CD4-positive, alpha-beta T cell treated with Interleukin-10 for 1 hour (primary cell): ENCODE measurements around the gene PTH1R.

Experiments
- DNase-seq: peaks from one replicate; pipeline ENCODE4 v3.0.0-alpha.2; 2020

PTH1R gene

DNA sequence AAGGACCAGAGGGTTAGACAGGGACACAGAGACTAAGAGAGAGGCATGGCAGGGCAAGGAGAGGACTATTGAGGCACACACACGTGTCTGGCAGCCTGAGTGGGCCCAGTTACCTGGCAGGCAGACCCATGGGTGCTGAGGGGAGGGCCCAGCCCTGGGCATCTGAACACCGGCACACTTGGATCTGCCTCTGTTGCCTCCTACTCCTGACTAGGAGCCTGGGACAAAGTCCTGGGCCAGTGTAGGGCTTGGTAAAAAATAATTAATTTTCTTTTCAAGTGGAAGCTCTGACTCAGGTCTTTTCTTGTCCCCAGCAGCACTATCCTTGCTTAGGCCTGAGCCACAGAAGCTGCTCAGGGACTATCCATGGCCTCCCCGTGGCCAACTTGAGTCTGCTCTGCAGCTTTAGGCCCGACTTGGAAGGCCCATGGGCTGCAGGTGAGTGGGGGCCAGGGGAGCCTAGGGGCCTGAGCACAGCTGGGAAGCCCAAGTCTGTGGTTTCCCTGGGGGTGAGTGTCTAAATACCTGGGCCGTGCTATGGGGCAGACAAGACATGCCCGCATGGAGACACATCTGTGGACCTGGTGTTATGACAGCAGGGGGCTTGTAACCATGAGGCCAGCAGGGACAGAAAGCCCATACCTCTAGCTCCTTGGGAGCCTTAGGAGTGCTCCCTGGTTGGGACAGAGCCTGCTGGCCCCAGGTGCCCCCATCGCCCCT, at the start of gene PTH1R:
Gene PTH1R, plus strand, starts transcription at position 316 of the 720 bp plus-strand sequence. CDS start 5,839 bp downstream, outside the sequence.
- DNase-seq, result no peak

DNA sequence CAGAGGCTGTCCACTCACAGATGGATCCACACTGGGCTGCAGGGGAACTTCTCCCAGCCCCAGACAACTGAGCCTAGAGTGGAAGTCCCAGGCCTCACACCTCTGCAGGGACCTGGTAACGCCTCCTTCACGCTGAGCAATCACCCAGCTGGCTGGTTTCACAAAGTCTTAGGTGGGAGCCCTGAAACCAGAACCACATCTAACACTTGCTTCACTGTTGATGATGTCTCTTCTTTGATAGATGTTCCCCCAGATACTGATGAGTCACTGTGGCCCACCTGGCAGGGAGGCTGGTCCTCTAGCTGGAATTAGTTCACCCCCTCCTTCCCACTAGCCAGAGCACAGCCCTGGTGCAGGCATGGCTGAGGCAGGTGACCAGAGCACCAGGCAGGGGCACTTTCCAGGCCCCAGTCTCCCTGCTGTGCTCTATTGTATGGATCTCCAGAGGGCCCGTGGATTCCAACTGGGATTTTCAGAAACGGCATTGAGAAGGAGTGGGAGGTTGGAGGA, 47.8 kb upstream of the PTH1R start:
- peak; percentile 19 for DNase-seq

DNA sequence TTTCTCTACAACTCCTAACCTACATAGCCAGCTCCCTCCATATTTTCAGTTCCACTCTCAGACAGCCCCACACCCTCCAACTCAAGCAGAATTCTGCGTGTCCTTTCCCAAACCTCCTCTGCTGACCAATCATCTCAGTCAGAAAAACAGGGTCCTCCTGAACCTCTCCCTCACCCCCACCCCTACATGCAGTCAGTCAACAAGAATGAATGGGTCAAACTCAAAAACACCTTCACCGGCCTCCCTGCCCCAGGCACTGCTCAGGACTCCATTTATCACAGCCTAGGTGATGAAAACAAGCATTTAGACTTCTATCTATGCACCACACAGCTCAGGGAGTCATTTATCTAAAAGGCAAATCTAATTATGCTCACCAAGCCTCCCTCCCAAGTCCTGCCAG, 46.7 kb upstream of the PTH1R start:
- no peak for DNase-seq

DNA sequence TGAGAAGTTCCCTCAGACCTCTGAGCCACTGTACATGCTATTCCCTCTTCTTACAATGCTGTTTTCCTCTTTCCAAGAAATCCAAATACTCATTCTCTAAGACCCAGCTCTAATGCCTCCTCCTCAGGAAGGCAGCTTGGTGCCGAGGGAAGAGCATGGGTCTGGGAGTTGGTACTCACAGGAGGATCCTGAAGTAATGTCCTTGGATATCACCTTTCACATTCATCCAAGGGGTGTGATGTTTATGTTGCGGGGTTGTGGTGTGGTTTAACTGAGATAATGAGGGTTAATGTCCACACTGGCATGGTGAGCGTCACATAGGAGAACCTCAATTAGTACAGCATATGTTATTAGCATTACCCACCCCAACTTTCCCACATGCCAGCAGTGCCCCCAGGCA, 46.2 kb upstream of the PTH1R start:
- no peak for DNase-seq

DNA sequence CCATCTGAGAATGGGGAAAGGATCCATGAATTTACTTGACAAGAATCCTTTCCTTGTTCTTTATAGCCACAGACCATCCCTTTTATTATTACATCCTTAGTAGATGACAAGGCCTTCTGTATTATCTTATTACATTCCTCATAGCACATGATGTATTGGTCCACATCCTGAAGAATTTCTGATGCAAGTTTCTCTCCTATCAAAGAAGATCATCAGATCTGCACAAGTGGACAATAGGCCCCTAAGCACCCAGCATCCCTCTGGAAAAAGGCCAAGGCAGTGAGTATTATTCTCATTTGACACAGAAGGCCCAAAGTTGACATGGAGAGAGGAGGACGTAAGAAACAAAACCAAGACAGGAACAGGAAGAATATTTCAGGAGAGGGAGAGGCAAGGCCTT, 45.7 kb upstream of the PTH1R start:
- no peak for DNase-seq

DNA sequence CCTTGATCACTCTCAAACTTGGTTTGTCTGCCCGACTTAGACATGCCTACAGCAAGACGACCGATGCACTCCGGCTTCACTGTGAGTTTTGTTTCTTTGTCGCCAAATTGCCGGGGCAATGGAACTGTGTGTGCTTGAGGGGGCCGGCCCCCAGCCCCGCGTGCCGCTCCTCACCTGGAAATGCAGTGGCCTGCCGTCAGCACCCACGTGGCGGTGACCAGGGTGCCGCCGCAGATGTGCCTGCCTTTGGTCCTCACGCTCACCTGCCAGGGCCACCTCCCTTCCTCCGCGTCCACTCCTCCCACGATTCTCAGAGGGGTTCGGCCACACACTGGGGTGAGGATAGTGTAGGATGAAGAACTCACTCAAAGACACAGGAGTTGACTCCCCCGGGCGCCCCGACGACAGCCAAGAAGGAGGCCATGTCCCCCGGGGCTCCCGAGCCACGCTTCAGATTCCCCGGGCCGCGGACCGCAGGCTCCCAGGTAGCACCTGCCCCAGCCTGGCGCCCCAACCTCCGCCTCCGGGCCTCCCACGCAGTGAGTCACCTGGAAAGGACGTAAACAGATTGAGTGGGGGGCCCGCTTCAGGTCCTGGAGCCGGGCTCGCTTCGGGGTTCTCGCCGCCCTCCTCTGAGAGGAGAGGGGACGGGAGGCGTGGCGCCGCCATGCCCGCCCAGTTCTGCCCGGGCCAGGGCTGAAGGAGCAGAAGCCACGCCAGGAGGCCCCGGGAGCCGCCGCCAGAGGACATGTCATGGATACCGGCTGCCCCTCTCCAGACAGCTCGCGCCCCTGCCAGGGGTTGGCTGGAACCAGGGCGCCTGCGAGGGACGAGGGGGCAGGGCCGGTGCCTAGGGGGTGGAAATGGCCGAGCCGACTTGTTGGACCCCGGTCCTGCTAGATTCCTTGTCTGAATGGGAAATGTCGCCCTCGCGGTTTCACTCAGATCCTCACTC, 43.9 kb upstream of the PTH1R start:
- DNase-seq, result no peak

DNA sequence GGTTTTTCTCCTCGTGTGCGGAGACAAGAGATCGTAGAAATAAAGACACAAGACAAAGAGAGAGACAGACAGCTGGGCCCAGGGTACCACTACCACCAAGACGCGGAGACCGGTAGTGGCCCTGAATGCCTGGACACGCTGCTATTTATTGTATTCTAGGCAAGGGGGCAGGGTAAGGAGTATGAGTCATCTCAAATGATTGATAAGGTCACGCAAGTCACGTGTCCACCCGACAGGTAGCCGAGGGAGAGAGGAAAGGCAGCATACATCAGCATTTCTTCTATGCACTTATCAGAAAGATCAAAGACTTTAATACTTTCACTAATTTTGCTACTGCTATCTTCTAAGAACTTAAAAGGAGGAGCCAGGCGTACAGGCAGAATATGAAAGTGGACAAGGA, 42.5 kb upstream of the PTH1R start:
- no peak for DNase-seq

DNA sequence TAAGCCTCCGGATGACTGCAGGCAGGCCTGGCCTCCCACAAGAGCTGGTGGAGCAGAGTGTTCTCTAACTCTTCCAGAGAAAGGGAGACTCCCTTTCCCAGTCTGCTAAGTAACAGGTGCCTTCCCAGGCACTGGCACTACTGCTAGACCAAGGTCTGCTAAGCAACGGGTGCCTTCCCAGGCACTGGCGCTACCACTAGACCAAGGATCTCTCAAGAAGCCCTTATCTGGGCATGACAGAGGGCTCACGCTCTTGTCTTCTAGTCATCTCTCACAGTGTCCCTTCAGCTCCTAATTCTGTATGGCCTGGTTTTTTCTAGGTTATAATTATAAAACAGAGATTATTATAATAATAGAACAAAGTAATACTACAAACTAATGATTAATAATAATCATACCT, 42.0 kb upstream of the PTH1R start:
- DNase-seq, result no peak

DNA sequence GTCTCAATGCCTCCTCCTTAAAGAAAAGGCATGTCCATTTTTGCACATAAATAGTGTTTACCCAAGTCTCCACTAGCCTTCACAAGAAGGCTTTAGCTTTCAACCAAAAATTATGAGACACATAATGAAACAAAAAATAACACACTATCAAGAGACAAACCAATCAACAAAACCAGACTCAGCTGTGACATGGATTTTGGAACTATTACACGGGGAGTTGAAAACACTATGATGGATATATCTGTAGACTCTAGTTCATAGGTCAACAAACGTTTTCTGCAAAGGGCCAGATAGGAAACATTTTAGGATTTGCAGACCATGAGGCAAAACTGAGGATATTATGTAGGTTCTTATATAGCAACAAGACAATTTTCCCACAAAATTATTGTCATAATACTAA, 39.2 kb upstream of the PTH1R start:
- no peak for DNase-seq

DNA sequence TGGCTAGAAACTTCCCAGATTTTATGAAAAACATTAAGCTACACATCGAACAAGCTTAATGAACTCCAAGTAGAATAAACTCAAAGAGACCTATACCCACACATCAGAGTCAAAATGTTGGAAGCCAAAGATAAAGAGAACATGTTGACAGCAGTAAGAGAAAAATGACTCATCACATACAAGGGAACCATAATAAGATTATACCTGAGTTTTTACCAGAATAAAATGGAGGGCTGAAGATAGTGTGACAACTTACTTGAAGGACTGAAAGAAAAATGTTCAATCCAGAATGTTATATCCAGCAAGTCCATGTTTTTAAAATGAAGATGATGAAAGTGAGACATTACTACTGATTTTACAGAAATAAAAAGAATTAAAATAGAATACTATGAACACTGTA, 37.0 kb upstream of the PTH1R start:
- no peak for DNase-seq

DNA sequence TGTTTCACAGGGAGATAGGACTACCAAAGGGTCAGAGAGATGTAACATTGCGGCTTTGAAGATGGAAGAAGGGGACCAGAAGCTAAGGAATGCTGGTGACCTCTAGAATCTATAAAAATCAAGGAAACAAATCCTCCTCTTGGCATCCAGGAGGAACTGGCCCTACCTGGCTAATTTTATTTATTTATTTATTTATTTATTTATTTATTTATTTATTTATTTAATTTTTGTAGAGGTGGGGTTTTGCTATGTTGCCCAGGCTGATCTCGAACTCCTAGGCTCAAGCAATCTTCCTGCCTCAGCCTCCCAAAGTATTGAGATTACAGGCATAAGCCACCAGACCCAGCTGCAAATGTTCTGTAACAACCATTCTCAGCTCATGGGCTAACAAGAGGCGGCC, 34.0 kb upstream of the PTH1R start:
- no peak for DNase-seq

DNA sequence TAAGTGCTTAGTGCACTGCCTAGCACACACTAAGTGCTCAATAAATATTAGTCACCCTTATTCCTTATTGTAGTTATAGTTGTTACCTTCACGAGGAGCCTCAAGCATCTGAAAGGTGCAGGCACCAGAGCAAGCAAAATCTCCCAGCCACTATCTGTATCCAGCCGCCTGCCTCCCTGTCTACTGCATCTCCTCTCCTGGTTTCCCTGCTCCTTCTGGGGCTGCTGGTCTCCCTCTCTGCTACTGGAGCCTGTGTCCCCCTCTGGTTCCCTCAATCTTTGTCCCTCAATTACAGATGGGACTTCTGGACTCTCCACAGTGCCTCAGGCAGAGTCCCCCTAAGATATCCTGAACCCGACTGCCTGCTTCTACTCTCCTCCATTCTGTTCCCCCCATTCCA, 33.1 kb upstream of the PTH1R start:
- no peak for DNase-seq

DNA sequence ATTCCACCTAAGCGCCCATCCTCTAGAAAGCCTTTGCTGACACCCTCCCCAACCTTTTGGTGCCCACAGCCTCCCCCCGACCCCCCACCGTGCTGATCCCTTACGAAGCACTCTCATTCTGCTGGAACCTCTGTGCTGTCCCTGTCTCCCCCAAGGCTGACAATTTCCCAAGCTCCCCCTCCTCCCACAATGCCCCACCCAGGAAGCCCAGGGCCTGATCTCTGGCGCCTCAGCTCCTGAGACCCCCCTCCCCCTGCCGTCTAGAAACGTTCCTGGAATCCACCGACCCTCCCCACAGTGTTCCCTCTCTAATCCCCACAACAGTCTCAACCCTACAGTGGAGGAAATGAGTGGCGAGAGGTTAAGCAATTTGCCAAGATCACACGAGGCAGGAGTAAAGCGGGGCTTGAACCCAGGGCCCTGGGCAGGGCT, 32.6 kb upstream of the PTH1R start:
- DNase-seq, result no peak

DNA sequence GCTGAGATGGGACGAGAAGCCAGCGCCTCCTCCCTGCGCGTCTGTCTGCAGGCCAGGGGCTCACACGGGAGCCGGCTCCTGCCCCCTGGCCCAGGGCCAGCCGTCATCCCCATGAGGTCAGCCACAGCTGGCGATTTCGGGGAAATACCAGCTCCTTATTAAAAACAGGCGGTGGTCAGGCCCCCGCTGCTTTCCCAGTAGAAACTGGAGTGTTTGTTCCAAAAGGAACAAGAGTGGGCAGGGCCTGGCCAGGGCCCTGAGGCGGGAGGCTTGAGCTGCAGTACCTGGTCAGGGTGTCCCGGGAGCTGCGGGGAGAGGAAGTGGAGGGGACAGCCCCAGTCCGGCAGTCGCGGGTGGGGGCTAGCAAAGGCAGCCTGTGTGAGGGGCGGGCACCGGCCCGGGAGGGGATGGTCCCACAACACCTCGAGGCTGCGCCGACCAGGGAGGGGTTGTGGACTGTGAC, 32.1 kb upstream of the PTH1R start:
- no peak for DNase-seq

DNA sequence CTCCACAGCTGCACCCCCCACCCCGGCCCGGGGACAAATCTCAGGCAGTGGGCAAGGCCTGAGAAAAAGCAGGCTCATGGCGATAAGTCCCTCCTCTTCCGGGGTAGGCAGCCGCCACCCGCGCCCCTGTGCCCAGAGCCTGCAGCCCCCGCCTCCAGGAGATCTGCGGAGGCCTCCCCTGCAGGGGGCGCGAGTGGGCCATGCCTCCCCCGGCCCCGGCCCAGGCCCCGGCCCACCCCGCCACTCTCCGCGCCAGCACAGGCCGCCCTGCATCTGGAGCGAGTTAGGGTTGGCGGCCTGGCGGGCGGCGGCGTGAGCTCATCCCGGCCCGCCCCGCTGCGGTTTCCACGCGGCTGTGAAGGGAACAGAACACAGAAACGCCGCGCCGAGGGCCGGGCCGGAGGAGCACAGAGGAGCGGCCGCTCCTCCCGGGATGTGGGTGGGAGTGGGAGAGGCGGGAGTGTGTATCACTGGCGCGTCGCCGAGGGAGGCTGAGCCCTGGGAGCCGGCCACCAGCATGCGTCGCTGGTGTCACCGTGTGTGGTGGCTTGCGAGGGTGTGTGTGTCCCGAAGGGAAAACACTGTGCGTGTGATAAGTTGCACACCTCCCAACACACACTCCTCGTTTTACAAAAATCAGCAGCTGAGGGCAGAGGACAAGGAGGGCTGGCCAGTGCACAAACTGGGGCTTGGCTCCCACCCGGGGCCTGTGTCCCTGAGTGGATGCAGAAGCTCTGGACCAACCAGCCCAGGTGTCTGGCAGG, 31.5 kb upstream of the PTH1R start:
- DNase-seq, result peak; percentile 81

DNA sequence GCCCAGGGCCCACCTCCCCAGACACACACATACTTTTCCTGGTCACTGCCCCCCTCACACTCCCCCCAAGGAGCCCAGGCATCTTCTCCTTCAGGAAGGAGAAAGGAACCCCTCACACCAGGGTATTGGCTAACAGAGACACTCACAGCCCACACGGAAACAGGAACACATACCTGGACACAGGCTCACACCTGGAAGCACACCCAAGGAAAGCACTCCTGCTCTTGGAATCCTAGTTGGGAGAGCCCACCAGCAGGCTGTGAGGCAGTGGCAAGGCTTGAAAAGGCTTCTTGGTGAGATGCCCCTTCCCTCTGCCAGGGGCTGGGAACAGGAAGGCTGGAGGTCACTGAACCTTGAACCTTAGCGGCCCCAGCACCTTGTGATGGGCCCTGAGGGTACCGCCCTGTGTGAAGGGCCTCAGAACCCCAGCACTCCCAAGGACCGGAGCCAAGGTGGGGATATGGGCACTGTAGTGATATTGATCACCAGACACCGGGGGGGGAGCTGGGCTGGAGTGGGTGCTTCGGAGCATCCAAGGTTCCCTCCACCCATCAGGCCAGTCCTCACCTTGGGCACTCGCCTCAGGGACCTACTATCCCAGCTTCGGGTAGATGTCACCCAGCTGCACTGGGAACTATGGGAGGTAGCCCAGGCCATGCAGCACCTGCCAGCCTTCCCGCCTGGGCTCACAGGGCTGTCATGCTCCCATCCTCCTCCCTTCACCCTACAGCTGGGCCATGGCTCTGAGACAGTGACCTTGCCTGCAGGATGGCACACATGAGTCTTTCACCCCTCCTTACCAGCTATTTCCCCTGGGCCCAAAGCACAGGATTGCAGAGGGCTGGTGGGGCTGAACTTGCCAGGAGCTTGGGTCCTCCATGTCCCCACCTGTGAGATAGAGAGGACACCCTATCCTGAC, 30.6 kb upstream of the PTH1R start:
- no peak for DNase-seq

DNA sequence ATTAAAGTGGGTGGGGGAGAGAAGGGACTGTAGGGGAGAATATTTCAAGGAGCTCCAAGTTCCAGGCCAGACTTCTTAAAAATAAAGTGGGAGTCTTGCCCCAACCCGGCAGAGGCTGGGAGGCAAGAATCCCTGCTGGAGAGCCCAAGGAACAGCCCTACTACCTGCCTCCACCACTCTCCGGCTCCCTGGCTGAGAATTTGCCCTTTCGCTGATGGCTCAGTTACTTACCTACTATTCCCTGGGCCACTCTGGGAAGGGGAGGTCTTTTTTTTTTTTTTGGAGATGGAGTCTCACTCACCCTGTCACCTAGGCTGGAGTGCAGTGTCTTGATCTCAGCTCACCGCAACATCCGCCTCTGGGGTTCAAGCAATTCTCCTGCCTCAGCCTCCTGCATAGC, 29.8 kb upstream of the PTH1R start:
- no peak for DNase-seq

DNA sequence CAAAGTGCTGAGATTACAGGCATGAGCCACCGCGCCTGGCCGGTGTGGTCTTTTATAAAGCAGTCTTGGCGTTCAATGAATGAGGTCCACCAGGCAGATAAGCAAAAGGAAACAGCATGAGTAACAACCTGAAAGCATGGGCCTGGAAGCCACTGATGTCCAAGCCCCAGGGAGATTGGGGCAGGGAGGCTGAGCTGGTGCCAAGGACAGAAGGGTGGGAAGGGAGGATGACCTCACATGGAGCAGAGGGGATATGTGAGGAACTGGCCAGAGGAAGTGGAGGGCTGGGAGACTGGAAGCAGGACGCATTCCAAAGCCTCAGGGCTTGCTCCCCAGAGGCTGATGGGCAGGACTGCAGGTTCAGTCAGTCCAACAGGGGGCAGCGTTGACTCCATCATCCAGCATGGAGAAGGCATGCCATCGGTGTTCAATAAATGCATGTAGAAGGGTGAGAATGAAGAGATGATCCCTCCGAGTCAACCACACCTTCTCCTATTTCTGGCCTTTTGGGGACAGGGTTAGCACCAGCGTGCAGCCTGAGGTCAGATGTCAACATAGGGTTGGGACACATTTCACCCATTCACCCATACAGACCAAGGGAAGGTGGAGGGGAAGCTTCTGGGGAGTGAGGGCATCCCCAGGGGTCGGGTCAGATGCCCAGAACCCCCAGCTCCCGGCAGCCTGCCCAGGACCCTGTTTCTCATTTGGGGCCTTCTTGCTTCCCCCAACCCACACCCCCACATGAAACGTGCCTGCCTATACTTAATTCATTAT, 29.1 kb upstream of the PTH1R start:
- DNase-seq, result peak; percentile 19

DNA sequence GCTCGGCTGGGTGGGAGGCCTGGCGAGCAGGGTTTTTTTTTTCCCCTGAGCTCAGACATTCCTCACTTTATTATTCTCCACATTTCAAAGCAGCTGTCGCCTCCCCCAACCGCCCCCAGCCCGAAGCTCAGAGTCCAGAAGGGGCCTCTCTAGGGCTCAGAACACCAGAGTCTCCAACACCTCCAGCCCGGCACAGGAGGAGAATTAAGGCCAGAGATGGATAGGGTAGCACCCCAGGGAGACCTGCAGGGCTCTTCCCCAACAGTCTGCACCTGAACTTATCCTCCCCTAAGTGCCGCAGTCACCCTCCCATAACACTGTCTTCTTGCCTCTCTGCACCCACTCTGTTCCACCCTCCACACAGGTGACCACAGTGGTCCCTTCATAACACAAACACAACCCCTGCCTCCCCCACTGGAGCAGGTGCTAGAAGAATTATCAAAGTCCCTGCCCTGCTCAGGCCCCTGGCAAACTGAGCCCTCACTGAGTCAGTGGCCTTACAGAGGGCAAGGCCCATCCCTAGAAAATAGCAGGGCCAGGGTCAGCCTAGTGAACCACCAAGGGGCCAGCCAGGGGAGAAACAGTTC, 28.4 kb upstream of the PTH1R start:
- DNase-seq, result no peak

DNA sequence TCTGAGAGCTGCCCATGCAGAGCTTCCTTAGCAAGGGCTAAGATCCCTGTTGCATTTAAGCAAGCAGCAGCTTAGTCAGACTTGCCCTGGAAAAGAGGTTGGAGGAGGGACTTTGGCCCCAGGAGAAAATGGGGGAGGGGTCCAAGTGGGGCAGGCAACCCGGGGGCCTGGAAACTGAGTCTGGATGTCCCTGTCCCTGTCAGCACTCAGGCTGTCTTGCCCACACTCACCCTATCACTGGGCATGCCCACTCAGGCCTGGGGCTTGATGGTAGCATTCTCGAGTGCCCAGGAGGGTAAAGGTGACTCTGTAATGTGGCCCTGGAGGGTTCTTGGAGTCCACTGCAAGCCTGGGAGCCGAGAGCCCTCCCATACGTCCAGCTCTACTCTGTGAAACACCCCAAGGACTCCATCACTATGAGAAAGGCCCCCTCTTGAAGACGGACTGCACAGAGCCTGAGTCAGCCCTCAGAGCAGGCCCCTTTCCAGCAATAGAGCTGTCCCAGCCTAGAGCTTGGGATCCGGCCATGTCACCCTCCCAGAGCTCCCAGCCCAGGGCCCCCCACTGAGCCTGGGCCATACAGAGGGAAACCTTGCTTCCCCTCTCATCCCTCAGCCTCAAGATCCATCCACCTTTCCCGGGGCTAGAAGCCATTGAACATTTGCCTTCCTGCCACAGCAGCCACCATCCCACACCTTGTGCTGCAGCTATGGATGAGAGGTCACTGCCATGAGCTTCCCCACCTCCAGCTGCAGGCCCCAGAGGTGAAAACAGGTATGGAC, 27.6 kb upstream of the PTH1R start:
- DNase-seq, result no peak
